ENCODE results near the gene TOR4A. TPM values are rescaled to one million over a fixed set of nuclear protein-coding genes. Genes with fewer than 3 reads are reported as not detected.

The TOR4A gene
- total and polyA plus RNA-seq, 10 of the 15 experiments (the other 5 are each of a cell fraction or from before 2014, with no cell fraction given): 2.0 to 19.9 (median 3.7) TPM

DNA sequence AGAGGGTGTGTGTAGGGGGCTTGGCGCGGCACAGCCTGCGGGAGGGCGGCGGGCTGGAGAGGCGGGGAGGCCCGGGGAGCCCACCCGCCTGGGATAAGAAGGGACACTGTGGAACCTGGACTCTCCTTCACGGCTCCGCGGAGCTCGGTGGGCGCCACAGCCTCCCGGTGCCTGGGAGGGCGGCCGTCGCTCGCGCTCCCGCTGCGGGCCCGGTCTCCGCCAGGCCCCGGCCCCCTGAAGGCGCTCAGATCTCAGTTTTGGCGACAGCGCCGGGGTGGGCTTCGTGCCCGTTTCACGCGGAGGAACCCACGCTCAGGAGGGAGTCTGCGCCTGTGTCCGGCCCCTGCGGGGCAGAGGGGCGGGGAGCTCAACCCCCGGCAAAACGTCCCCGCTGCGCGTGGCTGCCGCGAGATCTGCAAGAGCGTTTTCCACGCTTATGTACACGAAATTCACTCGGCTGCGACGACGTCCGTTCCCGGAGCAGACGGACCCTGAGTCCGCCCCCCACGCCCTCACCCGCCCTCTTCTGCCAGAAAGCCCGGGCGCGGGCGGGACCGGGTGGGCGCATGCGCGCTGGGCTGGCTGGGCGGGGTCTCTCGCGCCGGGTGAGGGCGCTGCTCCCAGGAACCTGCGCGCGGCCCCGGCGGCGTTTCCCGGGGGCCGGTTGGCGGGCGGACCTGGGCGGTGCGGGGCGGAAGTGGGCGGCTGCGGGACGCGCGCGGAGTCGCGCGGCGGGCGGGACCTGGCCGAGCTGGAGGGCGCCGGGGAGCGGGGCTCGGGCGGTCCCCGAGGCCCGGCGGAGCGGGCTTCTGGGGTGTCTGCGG lies 22.7 kb upstream of the TOR4A start, which contains the start of gene NELFB (continued):
- peak; percentile 33 to 79; a peak in 3 of 4 replicates for TF ChIP-seq BHLHE40 (IDR thresholded peaks at IDR 0.05; ENCODE audit: borderline replicate concordance in 1 of 2, low read depth in 2 of 2, low read length in 1 of 2)
- TF ChIP-seq DPF2 (IDR thresholded peaks at IDR 0.05): peak; percentile 38; the same call in 1 of the 2 replicates
- TF ChIP-seq HDGF (IDR thresholded peaks at IDR 0.05): no peak
- no peak for TF ChIP-seq KAT2A (conservative IDR thresholded peaks at IDR 0.05; ENCODE audit: control insufficient read depth, low read depth, low read length)
- TF ChIP-seq ZZZ3 (IDR thresholded peaks at IDR 0.05; ENCODE audit: control insufficient read depth, insufficient read length, low read depth): no peak
- TF ChIP-seq, protein P1, sequence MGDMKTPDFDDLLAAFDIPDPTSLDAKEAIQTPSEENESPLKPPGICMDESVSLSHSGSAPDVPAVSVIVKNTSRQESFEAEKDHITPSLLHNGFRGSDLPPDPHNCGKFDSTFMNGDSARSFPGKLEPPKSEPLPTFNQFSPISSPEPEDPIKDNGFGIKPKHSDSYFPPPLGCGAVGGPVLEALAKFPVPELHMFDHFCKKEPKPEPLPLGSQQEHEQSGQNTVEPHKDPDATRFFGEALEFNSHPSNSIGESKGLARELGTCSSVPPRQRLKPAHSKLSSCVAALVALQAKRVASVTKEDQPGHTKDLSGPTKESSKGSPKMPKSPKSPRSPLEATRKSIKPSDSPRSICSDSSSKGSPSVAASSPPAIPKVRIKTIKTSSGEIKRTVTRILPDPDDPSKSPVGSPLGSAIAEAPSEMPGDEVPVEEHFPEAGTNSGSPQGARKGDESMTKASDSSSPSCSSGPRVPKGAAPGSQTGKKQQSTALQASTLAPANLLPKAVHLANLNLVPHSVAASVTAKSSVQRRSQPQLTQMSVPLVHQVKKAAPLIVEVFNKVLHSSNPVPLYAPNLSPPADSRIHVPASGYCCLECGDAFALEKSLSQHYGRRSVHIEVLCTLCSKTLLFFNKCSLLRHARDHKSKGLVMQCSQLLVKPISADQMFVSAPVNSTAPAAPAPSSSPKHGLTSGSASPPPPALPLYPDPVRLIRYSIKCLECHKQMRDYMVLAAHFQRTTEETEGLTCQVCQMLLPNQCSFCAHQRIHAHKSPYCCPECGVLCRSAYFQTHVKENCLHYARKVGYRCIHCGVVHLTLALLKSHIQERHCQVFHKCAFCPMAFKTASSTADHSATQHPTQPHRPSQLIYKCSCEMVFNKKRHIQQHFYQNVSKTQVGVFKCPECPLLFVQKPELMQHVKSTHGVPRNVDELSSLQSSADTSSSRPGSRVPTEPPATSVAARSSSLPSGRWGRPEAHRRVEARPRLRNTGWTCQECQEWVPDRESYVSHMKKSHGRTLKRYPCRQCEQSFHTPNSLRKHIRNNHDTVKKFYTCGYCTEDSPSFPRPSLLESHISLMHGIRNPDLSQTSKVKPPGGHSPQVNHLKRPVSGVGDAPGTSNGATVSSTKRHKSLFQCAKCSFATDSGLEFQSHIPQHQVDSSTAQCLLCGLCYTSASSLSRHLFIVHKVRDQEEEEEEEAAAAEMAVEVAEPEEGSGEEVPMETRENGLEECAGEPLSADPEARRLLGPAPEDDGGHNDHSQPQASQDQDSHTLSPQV (IDR thresholded peaks at IDR 0.05): peak; percentile 67; the same call in 1 of the 2 replicates
- peak; percentile 84 for TF ChIP-seq GABPA (IDR thresholded peaks at IDR 0.05; ENCODE audit: low read depth)
- TF ChIP-seq SP1 (IDR thresholded peaks at IDR 0.05; ENCODE audit: low read depth, low read length): peak; percentile 73
- no peak for TF ChIP-seq SUPT20H (IDR thresholded peaks at IDR 0.05; ENCODE audit: borderline replicate concordance, control insufficient read depth, low read depth, low read length)
- TF ChIP-seq, protein P2, sequence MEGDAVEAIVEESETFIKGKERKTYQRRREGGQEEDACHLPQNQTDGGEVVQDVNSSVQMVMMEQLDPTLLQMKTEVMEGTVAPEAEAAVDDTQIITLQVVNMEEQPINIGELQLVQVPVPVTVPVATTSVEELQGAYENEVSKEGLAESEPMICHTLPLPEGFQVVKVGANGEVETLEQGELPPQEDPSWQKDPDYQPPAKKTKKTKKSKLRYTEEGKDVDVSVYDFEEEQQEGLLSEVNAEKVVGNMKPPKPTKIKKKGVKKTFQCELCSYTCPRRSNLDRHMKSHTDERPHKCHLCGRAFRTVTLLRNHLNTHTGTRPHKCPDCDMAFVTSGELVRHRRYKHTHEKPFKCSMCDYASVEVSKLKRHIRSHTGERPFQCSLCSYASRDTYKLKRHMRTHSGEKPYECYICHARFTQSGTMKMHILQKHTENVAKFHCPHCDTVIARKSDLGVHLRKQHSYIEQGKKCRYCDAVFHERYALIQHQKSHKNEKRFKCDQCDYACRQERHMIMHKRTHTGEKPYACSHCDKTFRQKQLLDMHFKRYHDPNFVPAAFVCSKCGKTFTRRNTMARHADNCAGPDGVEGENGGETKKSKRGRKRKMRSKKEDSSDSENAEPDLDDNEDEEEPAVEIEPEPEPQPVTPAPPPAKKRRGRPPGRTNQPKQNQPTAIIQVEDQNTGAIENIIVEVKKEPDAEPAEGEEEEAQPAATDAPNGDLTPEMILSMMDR (IDR thresholded peaks at IDR 0.05 in 2 of 3, conservative IDR thresholded peaks at IDR 0.05 in 1 of 3; ENCODE audit: control insufficient read depth in 2 of 3, extremely low read depth in 1 of 3, insufficient read depth in 1 of 3, low read depth in 3 of 3, low read length in 3 of 3): no peak; a peak in 1 of 6 replicates
- TF ChIP-seq RUNX3 (IDR thresholded peaks at IDR 0.05; ENCODE audit: low read length): no peak; the same call in 1 of the 2 replicates
- no peak for TF ChIP-seq CHD4 (IDR thresholded peaks at IDR 0.05)
- TF ChIP-seq CREB1 (IDR thresholded peaks at IDR 0.05; ENCODE audit: low read depth): no peak
- no peak for TF ChIP-seq EP300 (IDR thresholded peaks at IDR 0.05; ENCODE audit: borderline replicate concordance in 1 of 2, control insufficient read depth in 1 of 2, low read depth in 2 of 2, low read length in 2 of 2)
- TF ChIP-seq SMC3 (IDR thresholded peaks at IDR 0.05; ENCODE audit: borderline replicate concordance, low read length): no peak
- no peak for TF ChIP-seq TCF7 (IDR thresholded peaks at IDR 0.05; ENCODE audit: borderline replicate concordance)
- TF ChIP-seq SIX5 (IDR thresholded peaks at IDR 0.05; ENCODE audit: low read depth, low read length, severe bottlenecking): peak; percentile 80
- TF ChIP-seq, protein P3, sequence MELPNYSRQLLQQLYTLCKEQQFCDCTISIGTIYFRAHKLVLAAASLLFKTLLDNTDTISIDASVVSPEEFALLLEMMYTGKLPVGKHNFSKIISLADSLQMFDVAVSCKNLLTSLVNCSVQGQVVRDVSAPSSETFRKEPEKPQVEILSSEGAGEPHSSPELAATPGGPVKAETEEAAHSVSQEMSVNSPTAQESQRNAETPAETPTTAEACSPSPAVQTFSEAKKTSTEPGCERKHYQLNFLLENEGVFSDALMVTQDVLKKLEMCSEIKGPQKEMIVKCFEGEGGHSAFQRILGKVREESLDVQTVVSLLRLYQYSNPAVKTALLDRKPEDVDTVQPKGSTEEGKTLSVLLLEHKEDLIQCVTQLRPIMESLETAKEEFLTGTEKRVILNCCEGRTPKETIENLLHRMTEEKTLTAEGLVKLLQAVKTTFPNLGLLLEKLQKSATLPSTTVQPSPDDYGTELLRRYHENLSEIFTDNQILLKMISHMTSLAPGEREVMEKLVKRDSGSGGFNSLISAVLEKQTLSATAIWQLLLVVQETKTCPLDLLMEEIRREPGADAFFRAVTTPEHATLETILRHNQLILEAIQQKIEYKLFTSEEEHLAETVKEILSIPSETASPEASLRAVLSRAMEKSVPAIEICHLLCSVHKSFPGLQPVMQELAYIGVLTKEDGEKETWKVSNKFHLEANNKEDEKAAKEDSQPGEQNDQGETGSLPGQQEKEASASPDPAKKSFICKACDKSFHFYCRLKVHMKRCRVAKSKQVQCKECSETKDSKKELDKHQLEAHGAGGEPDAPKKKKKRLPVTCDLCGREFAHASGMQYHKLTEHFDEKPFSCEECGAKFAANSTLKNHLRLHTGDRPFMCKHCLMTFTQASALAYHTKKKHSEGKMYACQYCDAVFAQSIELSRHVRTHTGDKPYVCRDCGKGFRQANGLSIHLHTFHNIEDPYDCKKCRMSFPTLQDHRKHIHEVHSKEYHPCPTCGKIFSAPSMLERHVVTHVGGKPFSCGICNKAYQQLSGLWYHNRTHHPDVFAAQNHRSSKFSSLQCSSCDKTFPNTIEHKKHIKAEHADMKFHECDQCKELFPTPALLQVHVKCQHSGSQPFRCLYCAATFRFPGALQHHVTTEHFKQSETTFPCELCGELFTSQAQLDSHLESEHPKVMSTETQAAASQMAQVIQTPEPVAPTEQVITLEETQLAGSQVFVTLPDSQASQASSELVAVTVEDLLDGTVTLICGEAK (IDR thresholded peaks at IDR 0.05; ENCODE audit: borderline replicate concordance): no peak
- peak; percentile 37; the same call in 1 of the 2 replicates for TF ChIP-seq NRF1 (conservative IDR thresholded peaks at IDR 0.05; ENCODE audit: low read depth, low read length)

Data from GM12878 (cell line).